Type B pancreatic cell (in vitro differentiated cells): ENCODE results near the gene KLHL25. TPM values are rescaled to one million over a fixed set of nuclear protein-coding genes. Genes with fewer than 3 reads are reported as not detected.

Source experiments
- DNase-seq: peaks from one replicate; pipeline ENCODE4 v3.0.0; 2021; ENCODE audit warnings: mixed read lengths; ENCODE audit not compliant: unreplicated experiment; ENCODE audit errors: extremely low spot score
- H3K27ac Mint-ChIP-seq: 2 replicates; pipeline ENCODE4 v1.8.0; 2021; ENCODE audit warnings: mild to moderate bottlenecking, mixed read lengths
- H3K27me3 Mint-ChIP-seq: 2 replicates; pipeline ENCODE4 v1.8.0; 2021; ENCODE audit warnings: mixed read lengths
- H3K36me3 Mint-ChIP-seq: 2 replicates; pipeline ENCODE4 v1.8.0; 2021; ENCODE audit warnings: mixed read lengths
- H3K4me1 Mint-ChIP-seq: one replicate; pipeline ENCODE4 v1.8.0; 2021; ENCODE audit warnings: mixed read lengths; ENCODE audit not compliant: unreplicated experiment
- H3K4me3 Mint-ChIP-seq: 2 replicates; pipeline ENCODE4 v1.8.0; 2021; ENCODE audit warnings: mild to moderate bottlenecking, mixed read lengths
- H3K9me3 Mint-ChIP-seq: 2 replicates; pipeline ENCODE4 v1.8.0; 2021; ENCODE audit warnings: mixed read lengths
- CTCF ChIP-seq: fragments of 200-600 bp; sonication (generic); conservative IDR thresholded peaks from 2 replicates; pipeline ENCODE4 v1.5.0; 2021; ENCODE audit warnings: antibody characterized with exemption, mild to moderate bottlenecking
- total RNA-seq: library from RNA; stranded (reverse); gene quantifications from 2 replicates; pipeline ENCODE4 v1.2.1, GENCODE V29; 2021; ENCODE audit warnings: low replicate concordance

The KLHL25 gene
- total RNA-seq, 1 donor from 2014 or later: 12.3 TPM

- H3K27ac Mint-ChIP-seq: no peak overlapping the region
- no peak for TF ChIP-seq CTCF
- no peaks in the 10 kb centered on the region for H3K9me3 Mint-ChIP-seq
- DNase-seq: no peak
- peaks cover 28% of the 10 kb centered on the region for H3K4me1 Mint-ChIP-seq
- no peaks in the 10 kb centered on the region for H3K27me3 Mint-ChIP-seq
- H3K36me3 Mint-ChIP-seq: no peaks in the 10 kb centered on the region
- H3K4me3 Mint-ChIP-seq: no peak overlapping the region
Observed at GRCh38 chr15:85767785-85768529, 26.8 kb downstream of the KLHL25 start.

DNA sequence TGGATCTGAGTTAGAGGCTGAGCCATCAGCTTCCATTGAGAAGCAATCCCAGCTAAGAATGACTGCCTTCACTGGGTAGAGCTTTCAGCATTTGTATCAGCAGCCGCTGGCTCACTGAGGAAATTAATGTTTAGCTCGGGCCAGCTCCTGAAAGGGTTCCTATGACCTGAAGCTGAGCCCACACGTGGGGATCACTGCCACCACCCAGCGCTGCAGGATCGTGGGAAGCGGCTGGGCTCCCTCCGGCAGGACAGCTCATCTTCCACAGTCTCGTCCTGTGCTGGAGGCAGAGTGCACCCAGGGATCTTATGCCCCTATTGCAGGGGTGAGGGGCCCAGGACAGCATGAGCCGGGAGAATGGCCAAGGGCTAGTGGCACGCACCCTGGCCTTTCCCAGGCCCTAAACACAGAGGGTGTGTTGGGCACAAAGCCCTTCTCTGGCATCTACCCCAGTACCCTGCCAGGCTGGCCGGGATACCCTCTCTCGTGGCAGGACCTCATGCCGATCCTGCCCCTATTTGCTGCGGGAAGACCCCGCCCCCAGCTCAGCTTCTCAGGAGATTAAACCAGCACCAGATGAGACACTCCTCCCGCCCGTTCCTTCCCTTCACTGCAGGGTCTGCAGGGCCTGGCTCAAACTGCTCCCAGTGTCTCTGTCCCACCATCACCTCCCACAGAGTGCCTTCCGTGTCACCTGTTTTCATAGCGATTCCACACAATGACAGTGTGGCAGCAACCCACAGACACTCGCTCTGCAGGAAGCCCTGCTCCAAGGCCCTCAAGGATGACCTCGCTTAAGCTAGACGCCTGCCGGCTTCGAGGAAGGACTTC is 28.5 kb downstream of the KLHL25 start:
- H3K27ac Mint-ChIP-seq: no peak overlapping the region
- no peak for TF ChIP-seq CTCF
- no peak for DNase-seq

GRCh38 chr15:85764649-85765277 is 30.0 kb downstream of the KLHL25 start:
- DNase-seq: no peak
- H3K9me3 Mint-ChIP-seq: no peaks in the 10 kb centered on the region
- no peak for TF ChIP-seq CTCF
- H3K36me3 Mint-ChIP-seq: no peaks in the 10 kb centered on the region
- H3K27me3 Mint-ChIP-seq: no peaks in the 10 kb centered on the region
- H3K4me1 Mint-ChIP-seq: peaks cover 17% of the 10 kb centered on the region
- no peak overlapping the region for H3K27ac Mint-ChIP-seq
- H3K4me3 Mint-ChIP-seq: no peak overlapping the region

More for the DNA sequence above, 28.5 kb downstream of the KLHL25 start:
- Mint-ChIP-seq H3K4me3 (peak overlapping the region; percentile 65), H3K27me3 (no peaks in the 10 kb centered on the region), H3K36me3 (no peaks in the 10 kb centered on the region), H3K9me3 (no peaks in the 10 kb centered on the region), H3K4me1 (peaks cover 23% of the 10 kb centered on the region)

GRCh38 chr15:85763673-85764633 is 30.8 kb downstream of the KLHL25 start:
- Mint-ChIP-seq H3K27ac (no peak overlapping the region), H3K9me3 (no peaks in the 10 kb centered on the region), H3K27me3 (no peaks in the 10 kb centered on the region), H3K36me3 (no peaks in the 10 kb centered on the region), H3K4me3 (no peak overlapping the region), H3K4me1 (peaks cover 17% of the 10 kb centered on the region)
- DNase-seq: no peak
- TF ChIP-seq CTCF: no peak

- Mint-ChIP-seq H3K4me1 (peaks cover 17% of the 10 kb centered on the region), H3K27ac (no peak overlapping the region), H3K27me3 (no peaks in the 10 kb centered on the region), H3K4me3 (no peak overlapping the region), H3K9me3 (no peaks in the 10 kb centered on the region), H3K36me3 (no peaks in the 10 kb centered on the region)
- no peak for TF ChIP-seq CTCF
- no peak for DNase-seq
Observed at GRCh38 chr15:85763157-85763556, 31.6 kb downstream of the KLHL25 start.
